IPS-20b (cell line): ENCODE data around the gene HK2.

Experiments
- H3K27ac ChIP-seq: one replicate; pipeline ENCODE4 v1.5.1; 2013; ENCODE audit warnings: low read length
- H3K27me3 ChIP-seq: 2 replicates; pipeline ENCODE4 v1.6.1; 2013; ENCODE audit warnings: mild to moderate bottlenecking, low read length, inconsistent platforms; ENCODE audit not compliant: insufficient read depth
- H3K36me3 ChIP-seq: 2 replicates; pipeline ENCODE4 v1.6.1; 2013; ENCODE audit warnings: low read depth, mild to moderate bottlenecking, inconsistent platforms, low read length, moderate library complexity; ENCODE audit not compliant: insufficient read depth
- H3K4me1 ChIP-seq: 2 replicates; pipeline ENCODE4 v1.6.1; 2013; ENCODE audit warnings: mild to moderate bottlenecking, control low read depth, inconsistent platforms, low read length, moderate library complexity; ENCODE audit not compliant: insufficient read depth
- H3K4me3 ChIP-seq: 2 replicates; pipeline ENCODE4 v1.5.1; 2013; ENCODE audit warnings: mild to moderate bottlenecking, low read length, inconsistent platforms
- H3K9ac ChIP-seq: 2 replicates; pipeline ENCODE4 v1.6.1; 2013; ENCODE audit warnings: low read depth, mild to moderate bottlenecking, inconsistent platforms, low read length, moderate library complexity
- H3K9me3 ChIP-seq: 2 replicates; pipeline ENCODE4 v1.6.1; 2013; ENCODE audit warnings: mild to moderate bottlenecking, low read depth, low read length, inconsistent platforms; ENCODE audit not compliant: insufficient read depth

The HK2 gene

GRCh38 chr2:74937221-74937880 is 103.4 kb downstream of the HK2 start:
- no peaks in the 10 kb centered on the region for H3K9me3 ChIP-seq

GRCh38 chr2:74938264-74938663 is 104.3 kb downstream of the HK2 start:
- Histone ChIP-seq H3K27ac (no peak overlapping the region), H3K4me1 (no peaks in the 10 kb centered on the region), H3K4me3 (no peak overlapping the region), H3K36me3 (no peaks in the 10 kb centered on the region), H3K9ac (no peak overlapping the region), H3K9me3 (no peaks in the 10 kb centered on the region), H3K27me3 (no peaks in the 10 kb centered on the region)

More at GRCh38 chr2:74937221-74937880, 103.4 kb downstream of the HK2 start:
- no peaks in the 10 kb centered on the region for H3K27me3 ChIP-seq
- H3K4me3 ChIP-seq: no peak overlapping the region
- H3K27ac ChIP-seq: no peak overlapping the region
- no peaks in the 10 kb centered on the region for H3K36me3 ChIP-seq
- no peak overlapping the region for H3K9ac ChIP-seq
- H3K4me1 ChIP-seq: no peaks in the 10 kb centered on the region

- H3K9me3 ChIP-seq: no peaks in the 10 kb centered on the region
- no peak overlapping the region for H3K9ac ChIP-seq
- no peak overlapping the region for H3K4me3 ChIP-seq
- H3K27me3 ChIP-seq: no peaks in the 10 kb centered on the region
- H3K27ac ChIP-seq: no peak overlapping the region
- no peaks in the 10 kb centered on the region for H3K36me3 ChIP-seq
- no peaks in the 10 kb centered on the region for H3K4me1 ChIP-seq
These were observed 106.2 kb downstream of the HK2 start for GRCh38 chr2:74939919-74940812.

- H3K9me3 ChIP-seq: no peaks in the 10 kb centered on the region
- no peaks in the 10 kb centered on the region for H3K27me3 ChIP-seq
- no peak overlapping the region for H3K27ac ChIP-seq
- no peak overlapping the region for H3K4me3 ChIP-seq
- H3K9ac ChIP-seq: no peak overlapping the region
- H3K36me3 ChIP-seq: no peaks in the 10 kb centered on the region
- no peaks in the 10 kb centered on the region for H3K4me1 ChIP-seq
These were observed 107.4 kb downstream of the HK2 start for GRCh38 chr2:74941284-74941683.

GRCh38 chr2:74942263-74942662 is 108.3 kb downstream of the HK2 start:
- H3K9ac ChIP-seq: no peak overlapping the region

More at GRCh38 chr2:74942263-74942662, 108.3 kb downstream of the HK2 start:
- Histone ChIP-seq H3K9me3 (no peaks in the 10 kb centered on the region), H3K27ac (no peak overlapping the region), H3K36me3 (no peaks in the 10 kb centered on the region), H3K27me3 (no peaks in the 10 kb centered on the region), H3K4me3 (no peak overlapping the region), H3K4me1 (no peaks in the 10 kb centered on the region)
